Peyer's patch (tissue), 4 donors: Measurements from ENCODE around the gene PSD2.

Experiments used
- CTCF ChIP-seq, 6 experiments: fragments of 450-650 bp in 4 of 6; fragments of 200-600 bp in 2 of 6; sonication (generic) in 1 of 6; IDR thresholded peaks; one replicate each; pipeline ENCODE4 v1.5.1; 2017 to 2019; ENCODE audit warnings: antibody characterized with exemption in 6 of 6, mild to moderate bottlenecking in 3 of 6, moderate library complexity in 1 of 6
- POLR2A ChIP-seq, 2 donors: fragments of 450-650 bp; IDR thresholded peaks; one replicate each; pipeline ENCODE4 v1.5.1; 2017; ENCODE audit warnings: antibody characterized with exemption in 2 of 2, mild to moderate bottlenecking in 2 of 2, moderate library complexity in 2 of 2

GRCh38 chr5:139812836-139813805 is 17.5 kb downstream of the PSD2 start:
- no peak for TF ChIP-seq CTCF (IDR thresholded peaks at IDR 0.05)
- TF ChIP-seq POLR2A (IDR thresholded peaks at IDR 0.05): no peak
